CD14-positive monocyte (primary cell): ENCODE measurements around the gene GALNS. TPM values are rescaled to one million over a fixed set of nuclear protein-coding genes. Genes with fewer than 3 reads are reported as not detected.
A peak's percentile ranks its signal among the peaks of the same experiment; 100 is the strongest.

Source experiments
- DNase-seq, 3 donors: peaks; one replicate each; pipeline ENCODE4 v3.0.0-alpha.2; 2011 to 2022
- H2AFZ ChIP-seq: 2 replicates; pipeline ENCODE4 v1.6.0; 2012; ENCODE audit warnings: mild to moderate bottlenecking, low read depth, low read length, inconsistent platforms; ENCODE audit not compliant: insufficient read depth, poor library complexity, severe bottlenecking
- H3K27ac ChIP-seq, 2 donors: 1 replicate in 1 of 2; 2 replicates in 1 of 2; pipeline ENCODE4 v1.5.1; 2012 to 2013; ENCODE audit warnings: low read length in 2 of 2, control low read depth in 1 of 2, inconsistent platforms in 1 of 2, low read depth in 1 of 2, mild to moderate bottlenecking in 1 of 2
- H3K27me3 ChIP-seq, 2 donors: one replicate each; pipeline versions ENCODE4 v1.6.0 to v1.6.1; 2011 to 2013; ENCODE audit warnings: low read length in 2 of 2; ENCODE audit not compliant: control insufficient read depth in 2 of 2, insufficient read depth in 2 of 2
- H3K36me3 ChIP-seq, 2 donors: replicated peaks in 1 of 2; 1 replicate in 1 of 2; 2 replicates in 1 of 2; pipeline versions ENCODE4 v1.5.1 to v1.6.1; 2012 to 2013; ENCODE audit warnings: low read length in 2 of 2, control low read depth in 1 of 2, inconsistent platforms in 1 of 2, mild to moderate bottlenecking in 1 of 2; ENCODE audit not compliant: insufficient read depth in 2 of 2, control insufficient read depth in 1 of 2
- H3K4me1 ChIP-seq, 2 donors: 1 replicate in 1 of 2; 2 replicates in 1 of 2; pipeline versions ENCODE4 v1.5.1 to v1.6.1; 2012 to 2013; ENCODE audit warnings: low read length in 2 of 2, control low read depth in 1 of 2, inconsistent platforms in 1 of 2, mild to moderate bottlenecking in 1 of 2, moderate library complexity in 1 of 2; ENCODE audit not compliant: insufficient read depth in 2 of 2, control insufficient read depth in 1 of 2
- H3K4me2 ChIP-seq: replicated peaks from 2 replicates; pipeline ENCODE3; 2012; ENCODE audit warnings: low read length, moderate library complexity, mild to moderate bottlenecking; ENCODE audit not compliant: poor library complexity, severe bottlenecking; ENCODE audit errors: extremely low read depth
- H3K4me3 ChIP-seq, 3 experiments: fragments of 200-600 bp in 1 of 3; sonication (generic) in 1 of 3; replicated peaks in 1 of 3; 1 replicate in 2 of 3; 2 replicates in 1 of 3; pipeline ENCODE4 v1.5.1; 2011 to 2013; ENCODE audit warnings: low read length in 3 of 3, mild to moderate bottlenecking in 3 of 3, control low read depth in 2 of 3, low read depth in 2 of 3, inconsistent platforms in 1 of 3, moderate library complexity in 1 of 3
- H3K79me2 ChIP-seq: 2 replicates; pipeline ENCODE4 v1.6.0; 2012; ENCODE audit warnings: mild to moderate bottlenecking, control low read depth, inconsistent platforms, low read length, moderate library complexity; ENCODE audit not compliant: insufficient read depth
- H3K9ac ChIP-seq: 2 replicates; pipeline ENCODE4 v1.6.0; 2017; ENCODE audit warnings: low read length, mild to moderate bottlenecking; ENCODE audit not compliant: insufficient read depth, poor library complexity, severe bottlenecking
- H3K9me3 ChIP-seq, 2 donors: replicated peaks in 1 of 2; 1 replicate in 1 of 2; 2 replicates in 1 of 2; pipeline versions ENCODE4 v1.5.1 to v1.6.1; 2012 to 2013; ENCODE audit warnings: low read length in 2 of 2, control low read depth in 1 of 2; ENCODE audit not compliant: control insufficient read depth in 1 of 2, insufficient read depth in 1 of 2
- H4K20me1 ChIP-seq: 2 replicates; pipeline ENCODE4 v1.6.0; 2012; ENCODE audit warnings: mild to moderate bottlenecking, low read length, control low read depth, moderate library complexity; ENCODE audit not compliant: insufficient read depth
- H3K27ac Mint-ChIP-seq, 7 donors: one replicate each; pipeline ENCODE4 v1.8.0; 2020; ENCODE audit warnings: mild to moderate bottlenecking in 7 of 7, mixed read lengths in 7 of 7, moderate library complexity in 6 of 7, inconsistent platforms in 2 of 7
- H3K27me3 Mint-ChIP-seq, 3 donors: one replicate each; pipeline ENCODE4 v1.8.0; 2021 to 2022; ENCODE audit warnings: low read depth in 3 of 3, mild to moderate bottlenecking in 3 of 3, mixed read lengths in 3 of 3, moderate library complexity in 3 of 3, inconsistent platforms in 1 of 3
- H3K36me3 Mint-ChIP-seq, 2 donors: one replicate each; pipeline ENCODE4 v1.8.0; 2020; ENCODE audit warnings: mixed read lengths in 2 of 2, inconsistent platforms in 1 of 2, mild to moderate bottlenecking in 1 of 2
- H3K4me1 Mint-ChIP-seq: one replicate; pipeline ENCODE4 v1.8.0; 2020; ENCODE audit warnings: mild to moderate bottlenecking, mixed read lengths
- H3K4me3 Mint-ChIP-seq, 2 donors: one replicate each; pipeline ENCODE4 v1.8.0; 2020; ENCODE audit warnings: mild to moderate bottlenecking in 2 of 2, mixed read lengths in 2 of 2, moderate library complexity in 1 of 2
- H3K9me3 Mint-ChIP-seq, 7 donors: one replicate each; pipeline ENCODE4 v1.8.0; 2020 to 2022; ENCODE audit warnings: mixed read lengths in 7 of 7, mild to moderate bottlenecking in 6 of 7, moderate library complexity in 6 of 7, inconsistent platforms in 2 of 7
- CTCF ChIP-seq: fragments of 200-600 bp; IDR thresholded peaks from one replicate; pipeline ENCODE4 v1.8.0; 2022; ENCODE audit warnings: antibody characterized with exemption, mild to moderate bottlenecking
- WGBS: methylation state at CpG from one replicate; pipeline ENCODE4 v1.1.5; 2013; ENCODE audit warnings: missing lambda C conversion rate; ENCODE audit not compliant: insufficient coverage; 5-methylcytosine and 5-hydroxymethylcytosine counted together
- intact Hi-C, 2 donors: fragments of 100-400 bp; cut with micrococcal nuclease; formaldehyde crosslinking; loops; one replicate each; pipeline versions ENCODE4 v1.15.0 to v1.15.1; 2023
- polyA plus RNA-seq, 3 donors: library from polyadenylated mRNA; depleted of rRNA in 1 of 3; unstranded in 2 of 3; stranded (reverse) in 1 of 3; fragments of 300-500 nt in 2 of 3; fragments of >200 nt in 1 of 3; fragmentation: Illumina TruSeq in 2 of 3; gene quantifications; 1 replicate in 2 of 3; 2 replicates in 1 of 3; pipeline ENCODE4 v1.2.3, GENCODE V29; 2012 to 2021

GALNS gene
- polyA plus RNA-seq, 3 donors: 20.2 to 34.4 (median 32.2) TPM

GRCh38 chr16:88840600-88841215 lies 16.0 kb downstream of the GALNS start:
- no peaks in the 10 kb centered on the region for H3K79me2 ChIP-seq
- peaks cover 24 to 27% of the 10 kb centered on the region in 2 donors for H3K4me1 ChIP-seq
- no peaks in the 10 kb centered on the region for H3K9me3 ChIP-seq
- H3K36me3 ChIP-seq: peaks cover 48 to 59% of the 10 kb centered on the region in 2 donors
- Mint-ChIP-seq H3K9me3 (no peaks in the 10 kb centered on the region), H3K4me1 (peaks cover 20% of the 10 kb centered on the region), H3K27ac (peak overlapping the region in 5 of 7 donors; percentile 10 to 90 (median 80)), H3K27me3 (peaks cover 0 to 2% (median 2%) of the 10 kb centered on the region in 3 donors), H3K36me3 (peaks cover 39 to 62% of the 10 kb centered on the region in 2 donors), H3K4me3 (peak overlapping the region in 1 of 2 donors; percentile 42)
- H3K4me3 ChIP-seq: no peak overlapping the region
- peak in 2 of 3 donors; percentile 36 to 52 for DNase-seq
- TF ChIP-seq CTCF: no peak
- H2AFZ ChIP-seq: no peak overlapping the region
- H4K20me1 ChIP-seq: peaks cover 63% of the 10 kb centered on the region
- no peaks in the 10 kb centered on the region for H3K27me3 ChIP-seq
- WGBS: 75% methylated on average over 28 of the region's 30 CpGs
- intact Hi-C loops: no loop called here
- no peak overlapping the region for H3K4me2 ChIP-seq
- no peak overlapping the region for H3K9ac ChIP-seq
- H3K27ac ChIP-seq: no peak overlapping the region

GRCh38 chr16:88839745-88840599 lies 16.8 kb downstream of the GALNS start:
- peaks cover 20% of the 10 kb centered on the region for H3K4me1 Mint-ChIP-seq
- Histone ChIP-seq H3K9ac (no peak overlapping the region), H4K20me1 (peaks cover 61% of the 10 kb centered on the region), H2AFZ (no peak overlapping the region), H3K4me2 (no peak overlapping the region), H3K4me3 (no peak overlapping the region), H3K27me3 (no peaks in the 10 kb centered on the region), H3K9me3 (no peaks in the 10 kb centered on the region), H3K4me1 (peaks cover 24 to 27% of the 10 kb centered on the region in 2 donors), H3K36me3 (peaks cover 54 to 67% of the 10 kb centered on the region in 2 donors), H3K79me2 (no peaks in the 10 kb centered on the region), H3K27ac (peak overlapping the region in 1 of 2 donors; percentile 6)
- H3K27ac Mint-ChIP-seq: peak overlapping the region in 6 of 7 donors; percentile 10 to 80 (median 46)
- H3K27me3 Mint-ChIP-seq: peaks cover 0 to 2% (median 2%) of the 10 kb centered on the region in 3 donors
- DNase-seq: peak in 1 of 3 donors; percentile 14
- intact Hi-C loops: no loop called here
- H3K9me3 Mint-ChIP-seq: no peaks in the 10 kb centered on the region
- H3K4me3 Mint-ChIP-seq: peak overlapping the region in 1 of 2 donors; percentile 42
- H3K36me3 Mint-ChIP-seq: peaks cover 45 to 67% of the 10 kb centered on the region in 2 donors
- 62% methylated on average over 20 of the region's 24 CpGs for WGBS
- TF ChIP-seq CTCF: no peak
